ENCODE results near the gene PRKN. TPM values are rescaled to one million over a fixed set of nuclear protein-coding genes. Genes with fewer than 3 reads are reported as not detected.
A peak's percentile ranks its signal among the peaks of the same experiment; 100 is the strongest.

PRKN gene
- total RNA-seq, 2 donors from 2014 or later, result 6.7 to 8.2 TPM

DNA sequence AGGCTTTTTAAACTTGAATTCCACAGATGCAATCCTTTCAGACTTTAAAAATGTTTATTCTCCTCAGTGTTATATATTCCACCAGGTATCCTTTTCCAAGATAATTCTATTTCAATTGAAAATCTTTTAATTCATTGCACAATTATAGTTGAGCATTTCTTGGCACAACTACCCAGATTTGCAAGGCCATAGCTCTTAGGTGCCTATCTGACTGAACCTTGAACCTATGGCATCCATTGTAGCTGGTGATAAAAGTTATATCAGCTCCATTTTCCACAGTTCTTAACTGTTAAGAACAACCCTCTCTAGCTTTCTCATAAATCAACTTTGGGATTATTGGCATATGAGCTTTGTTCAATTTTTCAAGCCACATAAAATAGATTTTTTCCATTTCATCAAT is 42.6 kb upstream of the PRKN start:
- intact Hi-C loops (cut with DNase I), result no loop called here
- no peak for DNase-seq

DNA sequence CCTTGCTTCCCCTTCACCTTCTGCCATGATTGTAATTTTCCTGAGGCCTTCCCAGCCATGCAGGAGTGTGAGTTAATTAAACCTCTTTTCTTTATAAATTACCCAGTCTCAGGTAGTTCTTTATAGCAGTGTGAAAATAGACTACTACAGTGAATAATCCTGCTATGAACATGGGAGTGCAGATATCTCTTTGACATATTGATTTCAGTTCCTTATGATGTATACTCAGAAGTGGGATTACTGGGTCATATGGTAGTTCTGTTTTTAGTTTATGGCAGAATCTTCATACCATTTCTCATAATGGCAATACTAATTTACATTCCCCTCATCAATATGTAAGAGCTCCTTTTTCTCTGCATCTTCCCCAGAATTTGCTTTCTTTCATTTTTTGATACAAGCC is 26.2 kb upstream of the PRKN start:
- Histone ChIP-seq H3K4me3 (no peak overlapping the region), H3K27me3 (no peaks in the 10 kb centered on the region), H3K9me3 (no peaks in the 10 kb centered on the region), H3K4me1 (no peaks in the 10 kb centered on the region), H3K27ac (no peak overlapping the region), H3K36me3 (replicated peaks in 1 of 2; ENCODE audit: insufficient read depth in 1 of 2, low read depth in 2 of 2) (no peaks in the 10 kb centered on the region)
- ATAC-seq (no peak), DNase-seq (no peak)
- intact Hi-C loops (cut with DNase I), result no loop called here
- TF ChIP-seq POLR2A (IDR thresholded peaks at IDR 0.05), result no peak
- TF ChIP-seq, protein P1, sequence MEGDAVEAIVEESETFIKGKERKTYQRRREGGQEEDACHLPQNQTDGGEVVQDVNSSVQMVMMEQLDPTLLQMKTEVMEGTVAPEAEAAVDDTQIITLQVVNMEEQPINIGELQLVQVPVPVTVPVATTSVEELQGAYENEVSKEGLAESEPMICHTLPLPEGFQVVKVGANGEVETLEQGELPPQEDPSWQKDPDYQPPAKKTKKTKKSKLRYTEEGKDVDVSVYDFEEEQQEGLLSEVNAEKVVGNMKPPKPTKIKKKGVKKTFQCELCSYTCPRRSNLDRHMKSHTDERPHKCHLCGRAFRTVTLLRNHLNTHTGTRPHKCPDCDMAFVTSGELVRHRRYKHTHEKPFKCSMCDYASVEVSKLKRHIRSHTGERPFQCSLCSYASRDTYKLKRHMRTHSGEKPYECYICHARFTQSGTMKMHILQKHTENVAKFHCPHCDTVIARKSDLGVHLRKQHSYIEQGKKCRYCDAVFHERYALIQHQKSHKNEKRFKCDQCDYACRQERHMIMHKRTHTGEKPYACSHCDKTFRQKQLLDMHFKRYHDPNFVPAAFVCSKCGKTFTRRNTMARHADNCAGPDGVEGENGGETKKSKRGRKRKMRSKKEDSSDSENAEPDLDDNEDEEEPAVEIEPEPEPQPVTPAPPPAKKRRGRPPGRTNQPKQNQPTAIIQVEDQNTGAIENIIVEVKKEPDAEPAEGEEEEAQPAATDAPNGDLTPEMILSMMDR (IDR thresholded peaks at IDR 0.05), result no peak

More for the DNA sequence above, 42.6 kb upstream of the PRKN start:
- Histone ChIP-seq H3K9me3 (no peaks in the 10 kb centered on the region), H3K27ac (no peak overlapping the region), H3K36me3 (replicated peaks in 1 of 2; ENCODE audit: insufficient read depth in 1 of 2, low read depth in 2 of 2) (no peaks in the 10 kb centered on the region), H3K4me3 (no peak overlapping the region), H3K27me3 (no peaks in the 10 kb centered on the region), H3K4me1 (no peaks in the 10 kb centered on the region)
- TF ChIP-seq, protein P1 (IDR thresholded peaks at IDR 0.05), result no peak
- TF ChIP-seq POLR2A (IDR thresholded peaks at IDR 0.05), result no peak
- ATAC-seq, result no peak

DNA sequence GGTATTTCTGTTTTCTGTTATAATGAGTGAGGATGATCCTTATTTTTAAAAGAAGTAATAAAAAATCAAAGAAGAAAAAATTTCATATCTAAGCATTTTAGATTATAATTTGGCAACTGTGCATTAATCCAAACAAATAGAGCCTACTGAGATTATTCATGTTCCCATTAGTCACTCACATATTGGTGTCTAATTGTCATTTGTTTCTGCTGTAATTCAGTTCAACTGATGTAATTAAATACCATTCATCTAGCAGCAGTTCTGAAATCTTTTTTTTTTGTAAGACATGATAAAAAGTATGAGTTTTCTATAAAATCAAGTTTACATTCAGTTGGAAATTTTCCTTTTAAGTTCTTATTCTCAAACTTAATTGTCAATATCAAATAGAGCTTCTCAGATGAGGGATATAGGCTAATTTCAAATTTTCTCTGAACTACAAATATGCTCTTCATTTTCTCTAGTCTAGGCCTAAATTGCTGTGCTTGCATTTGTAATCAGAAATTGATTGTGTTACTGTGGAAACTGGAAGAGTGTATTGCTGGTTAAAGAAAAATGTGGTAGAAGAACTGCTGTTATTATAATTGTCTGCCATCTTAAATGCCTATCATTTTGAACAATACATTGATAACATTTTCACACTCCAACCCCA is 23.8 kb upstream of the PRKN start:
- Histone ChIP-seq H3K4me1 (no peaks in the 10 kb centered on the region), H3K27ac (no peak overlapping the region), H3K36me3 (replicated peaks in 1 of 2; ENCODE audit: insufficient read depth in 1 of 2, low read depth in 2 of 2) (no peaks in the 10 kb centered on the region), H3K4me3 (no peak overlapping the region), H3K9me3 (no peaks in the 10 kb centered on the region), H3K27me3 (no peaks in the 10 kb centered on the region)
- DNase-seq (no peak), ATAC-seq (no peak)
- intact Hi-C loops (cut with DNase I), result no loop called here
- TF ChIP-seq, protein P1 (IDR thresholded peaks at IDR 0.05), result no peak

DNA sequence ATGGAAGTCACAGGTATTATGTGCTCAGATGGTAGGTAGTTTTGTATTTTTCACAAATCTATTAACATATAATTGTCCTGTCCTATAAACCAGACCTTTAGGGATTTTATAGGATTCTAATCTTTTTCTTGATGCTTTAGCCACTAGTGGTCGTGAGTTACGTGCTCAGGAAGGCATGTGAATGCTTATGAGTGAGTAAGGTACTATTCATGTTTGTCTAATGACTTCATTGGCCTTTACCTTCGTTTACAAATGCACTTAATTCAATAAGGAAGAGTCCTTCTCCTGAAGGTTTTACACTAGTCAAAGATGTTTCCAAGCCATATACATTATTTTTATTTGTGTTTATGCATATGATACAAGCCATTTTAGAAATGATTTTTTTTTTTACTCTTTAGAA is 23.2 kb upstream of the PRKN start:
- WGBS, 2 donors, result 51 to 53% methylated on average over 3 of the region's 3 CpGs
- intact Hi-C loops (cut with DNase I), result no loop called here
- TF ChIP-seq, protein P1 (IDR thresholded peaks at IDR 0.05), result no peak
- no peak for TF ChIP-seq POLR2A (IDR thresholded peaks at IDR 0.05)

DNA sequence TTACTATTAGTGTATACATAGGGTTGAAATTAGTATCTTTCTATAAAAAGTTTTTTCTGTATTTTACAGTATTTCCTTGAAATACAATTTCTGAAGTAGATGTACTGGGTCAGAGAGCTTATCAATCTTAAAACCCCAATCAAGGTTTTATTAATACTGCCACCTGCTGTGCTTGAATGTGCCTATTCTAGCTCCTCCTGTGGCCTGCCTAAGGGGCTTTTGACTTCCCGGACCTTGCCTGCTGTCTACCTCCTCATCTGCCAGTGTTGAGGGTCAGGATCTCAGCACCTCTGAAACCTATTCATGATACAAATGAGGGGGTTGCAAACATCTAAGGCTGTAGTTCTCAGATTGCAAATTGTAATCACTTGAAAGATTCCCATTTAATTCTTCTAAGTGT is 9.4 kb upstream of the PRKN start:
- Histone ChIP-seq H3K27me3 (no peaks in the 10 kb centered on the region), H3K4me1 (no peaks in the 10 kb centered on the region), H3K27ac (no peak overlapping the region), H3K4me3 (no peak overlapping the region), H3K36me3 (replicated peaks in 1 of 2; ENCODE audit: insufficient read depth in 1 of 2, low read depth in 2 of 2) (no peaks in the 10 kb centered on the region), H3K9me3 (no peaks in the 10 kb centered on the region)
- 12 to 17% methylated on average over 1 of the region's 1 CpG for WGBS, 2 donors
- ATAC-seq, result no peak
- TF ChIP-seq, protein P1 (IDR thresholded peaks at IDR 0.05), result peak in 5 of 7 experiments; percentile 17 to 48 (median 38)
- TF ChIP-seq POLR2A (IDR thresholded peaks at IDR 0.05), result no peak
- intact Hi-C loops (cut with DNase I), result no loop called here
- DNase-seq, result peak in 2 of 4 donors; percentile 9 to 14

More for the DNA sequence above, 23.2 kb upstream of the PRKN start:
- Histone ChIP-seq H3K4me1 (no peaks in the 10 kb centered on the region), H3K27me3 (no peaks in the 10 kb centered on the region), H3K4me3 (no peak overlapping the region), H3K27ac (no peak overlapping the region), H3K9me3 (no peaks in the 10 kb centered on the region), H3K36me3 (replicated peaks in 1 of 2; ENCODE audit: insufficient read depth in 1 of 2, low read depth in 2 of 2) (no peaks in the 10 kb centered on the region)
- DNase-seq (no peak), ATAC-seq (no peak)
